ENCODE results near the gene IQSEC1. TPM values are rescaled to one million over a fixed set of nuclear protein-coding genes. Genes with fewer than 3 reads are reported as not detected.

IQSEC1 gene
- total and polyA plus RNA-seq, 10 of the 15 experiments (the other 5 are each of a cell fraction or from before 2014, with no cell fraction given): 0.92 to 55.2 (median 8.5) TPM

DNA sequence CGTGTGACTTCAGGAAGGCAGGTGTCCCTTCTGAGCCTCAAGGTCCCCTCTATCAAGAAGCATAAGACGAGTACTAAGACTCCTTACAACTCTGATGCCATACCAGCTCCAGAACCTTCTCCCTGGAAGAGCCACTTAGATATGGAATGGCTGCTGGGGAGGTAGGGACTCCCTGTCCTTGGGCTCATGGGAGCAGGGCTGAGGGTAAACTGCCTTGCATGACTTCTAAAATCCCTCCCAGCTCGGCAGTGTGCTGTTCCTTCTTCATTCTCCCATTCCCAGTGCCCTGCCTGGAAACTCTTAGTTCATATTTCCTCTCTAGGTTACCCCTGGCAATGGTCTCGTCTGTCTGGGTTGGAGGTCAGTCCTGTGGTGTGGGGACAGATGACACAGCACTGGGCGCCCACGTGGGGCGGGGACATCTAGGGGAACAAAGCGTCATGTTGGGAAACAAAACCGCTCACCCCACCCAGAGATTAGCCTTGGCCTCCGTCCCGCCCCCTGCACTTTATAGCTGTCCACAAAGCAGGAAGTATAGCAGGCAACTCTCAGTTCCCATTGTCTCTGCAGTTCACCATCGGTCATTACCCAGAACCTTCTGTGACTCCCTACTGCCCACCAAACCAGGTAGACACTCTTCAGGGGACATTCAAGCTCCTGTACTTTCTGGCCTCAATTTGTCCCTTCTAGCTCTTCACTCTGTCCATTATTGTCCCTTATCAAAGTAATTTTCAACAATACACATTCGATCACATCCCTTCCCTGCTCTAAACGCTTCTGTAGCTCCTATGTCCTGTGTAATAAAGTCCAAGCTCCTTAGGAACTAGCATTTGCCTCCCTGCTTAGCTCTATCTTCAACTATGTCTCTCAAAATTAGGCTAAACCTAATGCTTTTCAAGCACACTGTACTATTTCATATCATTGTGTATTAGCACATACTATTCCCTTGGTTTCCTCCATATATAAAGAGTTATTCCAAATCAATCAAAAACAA is 73.8 kb downstream of the IQSEC1 start (continued):
- TF ChIP-seq ATF7 (IDR thresholded peaks at IDR 0.05; ENCODE audit: low read depth) (peak; percentile 84), GATAD2B (conservative IDR thresholded peaks at IDR 0.05; ENCODE audit: low read depth) (no peak), NFYA (IDR thresholded peaks at IDR 0.05; ENCODE audit: borderline replicate concordance, low read depth, low read length) (no peak), SPI1 (IDR thresholded peaks at IDR 0.05; ENCODE audit: borderline replicate concordance, insufficient read depth, low read depth, low read length) (peak; percentile 77), IRF4 (IDR thresholded peaks at IDR 0.05; ENCODE audit: low read depth, low read length) (peak; percentile 61; the same call in 1 of the 2 replicates), EZH2 (IDR thresholded peaks at IDR 0.05; ENCODE audit: borderline replicate concordance, control insufficient read depth, low read depth, low read length) (no peak), RAD21 (IDR thresholded peaks at IDR 0.05; ENCODE audit: insufficient read depth, low read depth, low read length) (no peak), HSF1 (IDR thresholded peaks at IDR 0.05; ENCODE audit: low read depth, low read length) (no peak), IKZF2 (IDR thresholded peaks at IDR 0.05) (peak; percentile 75 to 83), PML (IDR thresholded peaks at IDR 0.05; ENCODE audit: low read length) (no peak), KLF5 (IDR thresholded peaks at IDR 0.05; ENCODE audit: partially characterized antibody) (peak; percentile 63), CBX3 (IDR thresholded peaks at IDR 0.05; ENCODE audit: borderline replicate concordance, low read depth) (no peak), RUNX3 (IDR thresholded peaks at IDR 0.05; ENCODE audit: low read length) (peak; percentile 77), CREM (IDR thresholded peaks at IDR 0.05; ENCODE audit: low read depth) (peak; percentile 50; the same call in 1 of the 2 replicates), KAT2A (conservative IDR thresholded peaks at IDR 0.05; ENCODE audit: control insufficient read depth, low read depth, low read length) (no peak), FOS (IDR thresholded peaks at IDR 0.05; ENCODE audit: borderline replicate concordance, extremely low read depth, insufficient read length) (no peak), WRNIP1 (IDR thresholded peaks at IDR 0.05; ENCODE audit: borderline replicate concordance, low read depth, low read length) (no peak), ZBED1 (IDR thresholded peaks at IDR 0.05; ENCODE audit: borderline replicate concordance) (no peak), STAT1 (conservative IDR thresholded peaks at IDR 0.05) (no peak), MEF2B (IDR thresholded peaks at IDR 0.05; ENCODE audit: partially characterized antibody, poor library complexity, severe bottlenecking) (no peak), E2F8 (IDR thresholded peaks at IDR 0.05; ENCODE audit: low read depth, partially characterized antibody) (no peak), NFYB (IDR thresholded peaks at IDR 0.05; ENCODE audit: insufficient read depth, low read depth, low read length) (0 out of 2 replicates have a peak, but pooled peaks have one; percentile 17), RBBP5 (conservative IDR thresholded peaks at IDR 0.05) (no peak), MAX (IDR thresholded peaks at IDR 0.05; ENCODE audit: low read depth, low read length) (no peak)
- TF ChIP-seq, protein P1, sequence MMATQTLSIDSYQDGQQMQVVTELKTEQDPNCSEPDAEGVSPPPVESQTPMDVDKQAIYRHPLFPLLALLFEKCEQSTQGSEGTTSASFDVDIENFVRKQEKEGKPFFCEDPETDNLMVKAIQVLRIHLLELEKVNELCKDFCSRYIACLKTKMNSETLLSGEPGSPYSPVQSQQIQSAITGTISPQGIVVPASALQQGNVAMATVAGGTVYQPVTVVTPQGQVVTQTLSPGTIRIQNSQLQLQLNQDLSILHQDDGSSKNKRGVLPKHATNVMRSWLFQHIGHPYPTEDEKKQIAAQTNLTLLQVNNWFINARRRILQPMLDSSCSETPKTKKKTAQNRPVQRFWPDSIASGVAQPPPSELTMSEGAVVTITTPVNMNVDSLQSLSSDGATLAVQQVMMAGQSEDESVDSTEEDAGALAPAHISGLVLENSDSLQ (IDR thresholded peaks at IDR 0.05): no peak; the same call in 1 of the 2 replicates

Measured in GM12878 (cell line).